Ovary (tissue), 3 donors: ENCODE results near the gene COL18A1.

Experiments used
- POLR2A ChIP-seq: fragments of 450-650 bp; IDR thresholded peaks from one replicate; pipeline ENCODE4 v1.6.1; 2017; ENCODE audit warnings: antibody characterized with exemption, mild to moderate bottlenecking, moderate library complexity
- TF ChIP-seq, protein P1 (sequence below), 3 donors: fragments of 450-650 bp in 2 of 3; fragments of 200-600 bp in 1 of 3; IDR thresholded peaks; one replicate each; pipeline versions ENCODE4 v1.5.1 to v1.8.0; 2016 to 2022; ENCODE audit warnings: antibody characterized with exemption in 3 of 3, mild to moderate bottlenecking in 1 of 3
- donor health status: DM: no; HTN: no; CAD: no.

DNA sequence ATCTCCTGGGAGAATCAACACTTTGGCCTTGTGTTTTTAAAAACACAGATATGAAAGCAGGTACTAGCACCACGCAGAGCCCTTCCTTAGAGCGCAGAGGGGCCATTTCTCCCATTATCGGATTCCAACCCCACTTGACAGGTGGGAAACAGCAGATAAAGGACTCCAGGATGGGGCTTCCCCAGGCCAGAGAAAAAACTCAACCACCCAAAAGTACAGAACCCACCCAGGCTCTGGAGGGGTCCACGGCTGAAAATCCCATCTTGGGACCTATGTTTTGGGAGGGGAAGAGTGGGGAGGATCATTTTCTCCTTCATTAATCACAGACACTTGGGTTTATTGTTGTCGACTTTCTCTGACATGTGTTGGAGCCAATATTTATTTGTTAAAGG lies 27.1 kb upstream of the COL18A1 start:
- TF ChIP-seq, protein P1, sequence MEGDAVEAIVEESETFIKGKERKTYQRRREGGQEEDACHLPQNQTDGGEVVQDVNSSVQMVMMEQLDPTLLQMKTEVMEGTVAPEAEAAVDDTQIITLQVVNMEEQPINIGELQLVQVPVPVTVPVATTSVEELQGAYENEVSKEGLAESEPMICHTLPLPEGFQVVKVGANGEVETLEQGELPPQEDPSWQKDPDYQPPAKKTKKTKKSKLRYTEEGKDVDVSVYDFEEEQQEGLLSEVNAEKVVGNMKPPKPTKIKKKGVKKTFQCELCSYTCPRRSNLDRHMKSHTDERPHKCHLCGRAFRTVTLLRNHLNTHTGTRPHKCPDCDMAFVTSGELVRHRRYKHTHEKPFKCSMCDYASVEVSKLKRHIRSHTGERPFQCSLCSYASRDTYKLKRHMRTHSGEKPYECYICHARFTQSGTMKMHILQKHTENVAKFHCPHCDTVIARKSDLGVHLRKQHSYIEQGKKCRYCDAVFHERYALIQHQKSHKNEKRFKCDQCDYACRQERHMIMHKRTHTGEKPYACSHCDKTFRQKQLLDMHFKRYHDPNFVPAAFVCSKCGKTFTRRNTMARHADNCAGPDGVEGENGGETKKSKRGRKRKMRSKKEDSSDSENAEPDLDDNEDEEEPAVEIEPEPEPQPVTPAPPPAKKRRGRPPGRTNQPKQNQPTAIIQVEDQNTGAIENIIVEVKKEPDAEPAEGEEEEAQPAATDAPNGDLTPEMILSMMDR (IDR thresholded peaks at IDR 0.05) = no peak
- TF ChIP-seq POLR2A = no peak
